ENCODE measurements around the gene ALKBH4.
"Not testable (repeated sequence)": the region's sequence is repeated elsewhere in the genome, so short reads cannot be mapped to it uniquely, and the experiment has no call there.

The ALKBH4 gene

GRCh38 chr7:102463841-102464576 lies 654 bp downstream of the ALKBH4 start:
- DNase-seq (ENCODE audit: insufficient read length, low spot score) (no peak), FAIRE-seq (no peak)
- TF ChIP-seq, protein P1, sequence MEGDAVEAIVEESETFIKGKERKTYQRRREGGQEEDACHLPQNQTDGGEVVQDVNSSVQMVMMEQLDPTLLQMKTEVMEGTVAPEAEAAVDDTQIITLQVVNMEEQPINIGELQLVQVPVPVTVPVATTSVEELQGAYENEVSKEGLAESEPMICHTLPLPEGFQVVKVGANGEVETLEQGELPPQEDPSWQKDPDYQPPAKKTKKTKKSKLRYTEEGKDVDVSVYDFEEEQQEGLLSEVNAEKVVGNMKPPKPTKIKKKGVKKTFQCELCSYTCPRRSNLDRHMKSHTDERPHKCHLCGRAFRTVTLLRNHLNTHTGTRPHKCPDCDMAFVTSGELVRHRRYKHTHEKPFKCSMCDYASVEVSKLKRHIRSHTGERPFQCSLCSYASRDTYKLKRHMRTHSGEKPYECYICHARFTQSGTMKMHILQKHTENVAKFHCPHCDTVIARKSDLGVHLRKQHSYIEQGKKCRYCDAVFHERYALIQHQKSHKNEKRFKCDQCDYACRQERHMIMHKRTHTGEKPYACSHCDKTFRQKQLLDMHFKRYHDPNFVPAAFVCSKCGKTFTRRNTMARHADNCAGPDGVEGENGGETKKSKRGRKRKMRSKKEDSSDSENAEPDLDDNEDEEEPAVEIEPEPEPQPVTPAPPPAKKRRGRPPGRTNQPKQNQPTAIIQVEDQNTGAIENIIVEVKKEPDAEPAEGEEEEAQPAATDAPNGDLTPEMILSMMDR (IDR thresholded peaks at IDR 0.05; ENCODE audit: insufficient read depth, missing control alignments) = no peak

DNA sequence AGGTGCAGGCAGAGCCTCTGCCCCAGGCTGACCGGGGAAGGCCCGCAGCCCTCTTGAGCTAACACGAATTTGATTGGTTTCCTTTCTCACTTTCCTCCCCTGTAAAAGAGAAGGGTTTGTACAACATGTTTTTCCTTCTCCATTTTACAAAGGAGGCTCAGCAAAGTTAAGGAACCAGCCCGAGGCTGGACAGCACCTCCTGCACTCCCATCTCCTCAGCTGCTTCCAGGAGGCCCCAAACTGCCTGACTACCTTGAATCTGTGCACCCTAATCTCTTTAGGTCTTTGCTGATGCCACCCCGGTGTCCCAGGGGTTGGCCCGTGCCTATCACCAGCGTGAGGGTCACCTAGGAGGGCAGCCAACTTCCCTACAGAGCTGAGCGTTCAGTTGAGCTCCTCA lies 4.2 kb downstream of the ALKBH4 start:
- TF ChIP-seq, protein P1 (IDR thresholded peaks at IDR 0.05; ENCODE audit: insufficient read depth, missing control alignments) = no peak
- DNase-seq (ENCODE audit: insufficient read length, low spot score) (no peak), FAIRE-seq (no peak)

DNA sequence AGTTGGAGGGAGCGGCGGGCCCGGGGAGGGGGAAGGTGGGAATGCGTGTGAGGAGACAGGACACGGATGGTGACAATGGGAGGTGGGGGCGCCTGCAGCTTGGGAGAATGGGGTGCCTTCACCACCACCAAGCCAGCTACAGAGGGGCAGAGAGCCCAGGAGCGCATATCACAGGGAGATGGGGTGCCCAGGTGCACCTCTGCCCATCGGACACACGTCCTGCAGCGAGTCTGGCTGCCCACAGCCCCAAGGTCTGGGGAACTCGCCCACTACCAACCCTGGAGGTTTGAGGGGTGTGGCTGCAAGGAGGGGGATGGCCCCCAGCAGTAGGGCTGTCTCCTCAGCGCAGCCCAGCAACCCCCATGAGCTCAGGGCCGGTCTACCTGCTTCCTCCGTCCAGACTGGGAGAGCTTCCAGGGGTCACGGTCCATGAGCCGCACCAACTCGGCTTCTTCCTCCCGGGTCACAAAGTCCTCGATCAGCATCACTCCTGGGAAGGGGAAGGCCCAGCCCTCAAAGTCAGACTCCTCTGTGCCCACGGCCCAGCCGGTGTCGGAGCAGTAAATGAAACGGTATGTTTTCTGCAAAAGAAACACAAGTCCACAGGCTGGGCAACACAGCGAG lies 5.3 kb downstream of the ALKBH4 start:
- FAIRE-seq (no peak), DNase-seq (ENCODE audit: insufficient read length, low spot score) (no peak)
- TF ChIP-seq, protein P1 (IDR thresholded peaks at IDR 0.05; ENCODE audit: insufficient read depth, missing control alignments) = no peak

GRCh38 chr7:102457352-102457924 lies 7.2 kb downstream of the ALKBH4 start:
- no peak for DNase-seq (ENCODE audit: insufficient read length, low spot score)
- TF ChIP-seq, protein P1 (IDR thresholded peaks at IDR 0.05; ENCODE audit: insufficient read depth, missing control alignments) = no peak
- FAIRE-seq = no peak

DNA sequence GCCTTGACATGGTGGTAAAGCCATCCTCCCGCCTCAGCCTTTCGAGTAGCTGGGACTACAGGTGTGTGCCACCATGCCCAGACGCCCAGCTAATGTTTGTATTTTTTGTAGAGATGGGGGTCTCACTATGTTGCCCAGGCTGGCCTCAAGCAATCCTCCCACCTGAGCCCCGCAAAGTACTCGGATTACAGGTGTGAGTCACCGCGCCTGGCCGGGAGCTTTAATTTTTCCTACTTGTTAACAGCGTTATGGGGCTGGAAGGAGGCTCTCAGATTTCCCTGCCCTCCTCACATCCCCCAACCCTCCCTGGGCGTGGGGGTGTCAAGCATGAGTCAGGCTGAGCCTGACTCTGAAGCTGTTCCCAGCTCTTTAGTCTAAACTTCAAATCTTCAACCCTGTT lies 8.3 kb downstream of the ALKBH4 start:
- no peak for DNase-seq (ENCODE audit: insufficient read length, low spot score)

DNA sequence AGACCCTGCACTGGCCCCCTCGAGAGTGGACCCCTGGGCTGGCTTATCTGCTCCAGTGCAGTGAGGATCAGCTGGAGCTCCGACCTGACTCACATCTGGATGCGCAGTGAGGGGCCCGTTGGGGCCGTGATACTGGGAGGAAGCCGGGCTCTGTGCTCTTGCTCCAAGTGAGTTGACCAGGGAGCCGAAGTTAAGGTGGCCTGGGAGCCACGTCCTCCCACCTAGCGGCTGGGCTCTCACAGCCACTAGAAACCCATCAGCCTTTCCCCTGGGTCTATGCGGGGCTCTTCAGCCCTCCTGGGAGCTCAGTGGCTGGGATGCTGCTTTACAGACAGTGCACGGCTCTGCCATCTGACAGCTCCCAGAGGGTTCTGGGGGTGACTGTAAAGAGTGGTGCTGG lies 9.1 kb downstream of the ALKBH4 start:
- TF ChIP-seq, protein P1 (IDR thresholded peaks at IDR 0.05; ENCODE audit: insufficient read depth, missing control alignments) = no peak
- DNase-seq (ENCODE audit: insufficient read length, low spot score) (no peak), FAIRE-seq (no peak)

More for the DNA sequence above, 8.3 kb downstream of the ALKBH4 start:
- FAIRE-seq = no peak
- TF ChIP-seq, protein P1 (IDR thresholded peaks at IDR 0.05; ENCODE audit: insufficient read depth, missing control alignments) = no peak

GRCh38 chr7:102454932-102455331 lies 9.7 kb downstream of the ALKBH4 start:
- FAIRE-seq = not testable (repeated sequence)

More at GRCh38 chr7:102454932-102455331, 9.7 kb downstream of the ALKBH4 start:
- DNase-seq (ENCODE audit: insufficient read length, low spot score) = not testable (repeated sequence)
